ENCODE results near the gene ENTPD8. TPM values are rescaled to one million over a fixed set of nuclear protein-coding genes. Genes with fewer than 3 reads are reported as not detected.

ENTPD8 gene
- polyA plus RNA-seq, 3 donors, result not detected

DNA sequence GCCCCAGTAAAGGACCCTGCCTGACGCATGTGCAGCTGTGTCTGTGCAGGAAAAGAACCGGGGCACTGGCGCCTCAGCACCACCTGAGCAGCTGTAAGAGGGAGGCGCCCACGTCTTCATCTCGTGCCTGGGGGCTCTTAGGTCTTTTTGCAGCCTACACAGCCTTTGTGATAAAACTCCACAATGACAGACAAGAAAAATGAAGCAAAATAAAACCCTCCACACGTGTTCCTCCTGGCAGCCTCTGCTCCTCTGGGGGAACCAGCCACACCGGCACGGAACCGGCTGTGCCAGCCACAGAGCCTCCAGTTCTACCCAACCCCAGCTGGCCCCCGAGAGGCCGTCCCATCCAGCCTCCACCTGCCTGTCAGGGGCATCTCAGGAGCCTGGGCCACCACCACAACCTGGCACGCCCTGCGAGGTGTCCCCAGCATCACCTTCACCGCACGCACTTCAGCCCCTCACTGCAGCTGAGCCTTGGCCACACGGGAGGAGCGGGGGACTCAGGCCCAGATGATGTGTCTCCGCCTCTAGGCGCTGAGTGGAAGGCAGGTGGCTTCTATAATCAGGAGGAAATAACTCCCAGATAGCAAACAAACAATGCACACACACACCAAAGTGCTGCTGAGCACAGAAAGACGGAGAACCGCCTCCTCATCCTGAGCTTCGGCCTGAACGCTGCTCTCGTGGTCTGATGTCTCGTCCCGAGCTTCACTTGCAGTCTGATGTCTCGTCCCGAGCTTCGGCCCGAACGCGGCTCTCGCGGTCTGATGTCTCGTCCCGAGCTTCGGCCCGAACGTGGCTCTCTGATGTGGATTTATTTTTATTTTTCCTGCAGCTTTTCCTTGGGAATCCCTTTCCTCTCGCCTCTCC is 46.5 kb upstream of the ENTPD8 start:
- Histone ChIP-seq H3K4me3 (replicated peaks in 1 of 3; ENCODE audit: low read depth in 2 of 3, low read length in 3 of 3) (no peak overlapping the region), H3K4me1 (ENCODE audit: control insufficient read depth in 1 of 2, insufficient read depth in 2 of 2, low read length in 2 of 2) (peaks cover under 1% of the 10 kb centered on the region in 2 donors), H4K20me1 (ENCODE audit: insufficient read depth, low read length) (no peaks in the 10 kb centered on the region), H3K27me3 (ENCODE audit: control insufficient read depth in 2 of 2, insufficient read depth in 2 of 2, low read length in 2 of 2) (no peaks in the 10 kb centered on the region), H3K27ac (ENCODE audit: low read depth in 1 of 2, low read length in 2 of 2) (no peak overlapping the region), H3K36me3 (replicated peaks in 1 of 2; ENCODE audit: control insufficient read depth in 1 of 2, insufficient read depth in 2 of 2, low read length in 2 of 2) (no peaks in the 10 kb centered on the region), H3K9me3 (replicated peaks in 1 of 2; ENCODE audit: control insufficient read depth in 1 of 2, insufficient read depth in 1 of 2, low read length in 2 of 2) (no peaks in the 10 kb centered on the region), H2AFZ (ENCODE audit: insufficient read depth, low read depth, low read length, poor library complexity, severe bottlenecking) (no peak overlapping the region), H3K4me2 (replicated peaks; ENCODE audit: extremely low read depth, low read length, poor library complexity, severe bottlenecking) (no peak overlapping the region), H3K9ac (ENCODE audit: insufficient read depth, low read length, poor library complexity, severe bottlenecking) (no peak overlapping the region), H3K79me2 (ENCODE audit: insufficient read depth, low read length) (no peaks in the 10 kb centered on the region)
- DNase-seq, result no peak
- Mint-ChIP-seq H3K27ac (no peak overlapping the region), H3K36me3 (no peaks in the 10 kb centered on the region), H3K9me3 (peaks cover 0 to 2% (median 0%) of the 10 kb centered on the region in 7 donors), H3K4me3 (no peak overlapping the region), H3K27me3 (ENCODE audit: low read depth in 3 of 3) (peaks cover 1 to 5% (median 2%) of the 10 kb centered on the region in 3 donors), H3K4me1 (peaks cover under 1% of the 10 kb centered on the region)
- 97% methylated on average over 24 of the region's 41 CpGs for WGBS (ENCODE audit: insufficient coverage)
- TF ChIP-seq, protein P1, sequence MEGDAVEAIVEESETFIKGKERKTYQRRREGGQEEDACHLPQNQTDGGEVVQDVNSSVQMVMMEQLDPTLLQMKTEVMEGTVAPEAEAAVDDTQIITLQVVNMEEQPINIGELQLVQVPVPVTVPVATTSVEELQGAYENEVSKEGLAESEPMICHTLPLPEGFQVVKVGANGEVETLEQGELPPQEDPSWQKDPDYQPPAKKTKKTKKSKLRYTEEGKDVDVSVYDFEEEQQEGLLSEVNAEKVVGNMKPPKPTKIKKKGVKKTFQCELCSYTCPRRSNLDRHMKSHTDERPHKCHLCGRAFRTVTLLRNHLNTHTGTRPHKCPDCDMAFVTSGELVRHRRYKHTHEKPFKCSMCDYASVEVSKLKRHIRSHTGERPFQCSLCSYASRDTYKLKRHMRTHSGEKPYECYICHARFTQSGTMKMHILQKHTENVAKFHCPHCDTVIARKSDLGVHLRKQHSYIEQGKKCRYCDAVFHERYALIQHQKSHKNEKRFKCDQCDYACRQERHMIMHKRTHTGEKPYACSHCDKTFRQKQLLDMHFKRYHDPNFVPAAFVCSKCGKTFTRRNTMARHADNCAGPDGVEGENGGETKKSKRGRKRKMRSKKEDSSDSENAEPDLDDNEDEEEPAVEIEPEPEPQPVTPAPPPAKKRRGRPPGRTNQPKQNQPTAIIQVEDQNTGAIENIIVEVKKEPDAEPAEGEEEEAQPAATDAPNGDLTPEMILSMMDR (IDR thresholded peaks at IDR 0.05), result no peak
- intact Hi-C loops (cut with micrococcal nuclease), result no loop called here

- H3K4me1 Mint-ChIP-seq, result peaks cover 10% of the 10 kb centered on the region
- Histone ChIP-seq H4K20me1 (ENCODE audit: insufficient read depth, low read length) (no peaks in the 10 kb centered on the region), H3K4me2 (replicated peaks; ENCODE audit: extremely low read depth, low read length, poor library complexity, severe bottlenecking) (no peak overlapping the region), H3K9me3 (replicated peaks in 1 of 2; ENCODE audit: control insufficient read depth in 1 of 2, insufficient read depth in 1 of 2, low read length in 2 of 2) (no peaks in the 10 kb centered on the region), H3K79me2 (ENCODE audit: insufficient read depth, low read length) (no peaks in the 10 kb centered on the region), H3K4me3 (replicated peaks in 1 of 3; ENCODE audit: low read depth in 2 of 3, low read length in 3 of 3) (no peak overlapping the region), H2AFZ (ENCODE audit: insufficient read depth, low read depth, low read length, poor library complexity, severe bottlenecking) (no peak overlapping the region), H3K36me3 (replicated peaks in 1 of 2; ENCODE audit: control insufficient read depth in 1 of 2, insufficient read depth in 2 of 2, low read length in 2 of 2) (no peaks in the 10 kb centered on the region), H3K27ac (ENCODE audit: low read depth in 1 of 2, low read length in 2 of 2) (no peak overlapping the region), H3K27me3 (ENCODE audit: control insufficient read depth in 2 of 2, insufficient read depth in 2 of 2, low read length in 2 of 2) (no peaks in the 10 kb centered on the region), H3K9ac (ENCODE audit: insufficient read depth, low read length, poor library complexity, severe bottlenecking) (no peak overlapping the region), H3K4me1 (ENCODE audit: control insufficient read depth in 1 of 2, insufficient read depth in 2 of 2, low read length in 2 of 2) (peaks cover 9 to 10% of the 10 kb centered on the region in 2 donors)
- TF ChIP-seq, protein P1 (IDR thresholded peaks at IDR 0.05), result no peak
- H3K4me3 Mint-ChIP-seq, result no peak overlapping the region
- 96% methylated on average over 32 of the region's 35 CpGs for WGBS (ENCODE audit: insufficient coverage)
- H3K9me3 Mint-ChIP-seq, result peaks cover 0 to 2% (median 0%) of the 10 kb centered on the region in 7 donors
- peaks cover 1 to 7% (median 2%) of the 10 kb centered on the region in 3 donors for H3K27me3 Mint-ChIP-seq (ENCODE audit: low read depth in 3 of 3)
- intact Hi-C loops (cut with micrococcal nuclease), result no loop called here
- H3K36me3 Mint-ChIP-seq, result no peaks in the 10 kb centered on the region
- no peak for DNase-seq
- H3K27ac Mint-ChIP-seq, result no peak overlapping the region
These were observed 45.6 kb upstream of the ENTPD8 start for GRCh38 chr9:137486545-137487453.

All from CD14-positive monocyte (primary cell).